GM12892 (cell line): ENCODE data around the gene LILRA2.
"Not testable (repeated sequence)": the region's sequence is repeated elsewhere in the genome, so short reads cannot be mapped to it uniquely, and the experiment has no call there.

ENCODE experiments used
- DNase-seq: peaks from one replicate; pipeline ENCODE4 v3.0.0; 2011; ENCODE audit not compliant: insufficient read length
- FAIRE-seq: peaks from 2 replicates; lab custom pipeline; 2011; peaks lifted over from hg19 to GRCh38; lab: Jason Lieb, UNC
- POLR2A ChIP-seq: IDR thresholded peaks from 2 replicates; pipeline ENCODE4 v1.6.1; 2011; ENCODE audit warnings: low read depth, low read length, control low read depth
- POLR2AphosphoS5 ChIP-seq: IDR thresholded peaks from 2 replicates; pipeline ENCODE4 v1.6.1; 2011; ENCODE audit warnings: low read depth, low read length, control low read depth
- TAF1 ChIP-seq: IDR thresholded peaks from 2 replicates; pipeline ENCODE4 v1.6.1; 2011; ENCODE audit warnings: low read depth, mild to moderate bottlenecking, control low read depth, low read length, borderline replicate concordance

LILRA2 gene

DNA sequence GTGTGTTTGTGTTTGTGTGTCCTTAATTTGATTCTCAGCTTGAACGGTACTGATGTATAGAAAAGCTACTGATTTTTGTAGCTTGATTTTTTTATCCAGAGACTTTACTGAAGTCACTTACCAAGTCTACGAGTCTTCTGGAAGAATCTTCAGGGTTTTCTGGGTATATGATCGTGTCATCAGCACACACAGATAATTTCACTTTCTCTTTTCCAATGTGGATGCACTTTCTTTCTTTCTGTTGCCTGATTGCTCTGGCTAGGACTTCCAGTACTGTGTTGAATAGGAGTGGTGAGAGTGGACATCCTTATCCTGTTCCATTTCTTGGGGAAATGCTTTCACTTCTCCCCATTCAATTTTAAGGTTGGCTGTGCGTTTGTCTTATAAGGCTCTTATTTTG, 48.8 kb downstream of the LILRA2 start:
- no peak for FAIRE-seq
- TF ChIP-seq POLR2A (no peak), POLR2AphosphoS5 (no peak), TAF1 (no peak)
- DNase-seq, result no peak

DNA sequence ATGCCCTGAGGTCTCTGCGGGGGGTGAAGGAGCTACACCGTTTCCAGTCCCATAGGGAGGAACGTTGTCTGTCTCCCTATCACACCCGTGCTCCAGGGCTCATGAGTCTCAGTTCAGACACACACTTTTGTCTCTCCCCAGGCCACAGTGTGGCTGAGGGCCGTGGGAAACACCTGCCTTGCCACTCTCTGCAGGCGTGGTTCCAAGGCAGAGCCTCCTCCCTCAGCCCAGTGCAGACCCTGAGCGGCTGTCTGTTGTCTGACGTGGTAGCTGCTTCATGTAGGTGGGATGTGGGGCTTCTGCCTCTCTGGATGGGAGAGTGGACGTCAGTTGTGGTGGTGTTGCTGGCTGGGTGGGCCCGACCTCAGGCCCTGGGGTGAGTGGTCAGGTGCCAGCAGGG, 50.6 kb downstream of the LILRA2 start:
- not testable (repeated sequence) for FAIRE-seq, DNase-seq

DNA sequence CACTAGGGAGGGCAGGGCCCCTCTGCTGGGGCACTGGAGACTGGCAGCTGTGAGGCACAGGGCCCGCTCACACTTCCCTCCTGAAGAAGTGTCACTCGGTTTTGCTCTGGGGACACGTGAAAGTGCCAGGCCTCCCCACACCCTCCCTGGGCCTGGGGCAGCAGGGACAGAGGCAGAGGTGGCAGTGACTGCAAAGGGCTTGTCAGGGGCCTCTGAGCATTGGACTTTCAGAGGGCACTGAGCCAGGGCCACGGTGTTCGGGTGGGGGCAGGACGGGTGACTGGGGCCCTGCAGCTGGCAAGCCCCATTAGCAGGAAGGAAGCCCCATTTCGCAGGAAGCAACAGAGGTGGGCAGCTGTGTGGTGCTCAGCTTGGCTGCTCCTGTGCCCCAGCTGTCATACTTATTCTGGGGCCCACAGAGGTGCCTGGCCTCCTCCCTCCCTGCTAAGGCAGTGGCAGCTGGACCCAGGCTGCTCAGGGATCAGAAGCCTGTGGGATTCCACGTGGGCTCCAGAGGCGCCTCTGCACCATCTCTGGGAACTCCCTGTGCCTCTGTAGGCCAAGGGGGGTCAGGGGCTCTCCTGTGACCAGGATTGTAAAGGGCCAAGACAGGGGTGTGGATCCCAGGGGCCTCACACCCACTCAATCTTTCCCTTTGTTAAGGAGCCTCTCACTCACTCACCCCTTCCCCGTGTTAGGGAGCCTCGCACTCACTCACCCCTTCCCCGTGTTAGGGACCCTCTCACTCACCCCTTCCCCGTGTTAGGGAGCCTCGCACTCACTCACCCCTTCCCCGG, 51.5 kb downstream of the LILRA2 start:
- not testable (repeated sequence) for DNase-seq
- FAIRE-seq, result peak; percentile 74

DNA sequence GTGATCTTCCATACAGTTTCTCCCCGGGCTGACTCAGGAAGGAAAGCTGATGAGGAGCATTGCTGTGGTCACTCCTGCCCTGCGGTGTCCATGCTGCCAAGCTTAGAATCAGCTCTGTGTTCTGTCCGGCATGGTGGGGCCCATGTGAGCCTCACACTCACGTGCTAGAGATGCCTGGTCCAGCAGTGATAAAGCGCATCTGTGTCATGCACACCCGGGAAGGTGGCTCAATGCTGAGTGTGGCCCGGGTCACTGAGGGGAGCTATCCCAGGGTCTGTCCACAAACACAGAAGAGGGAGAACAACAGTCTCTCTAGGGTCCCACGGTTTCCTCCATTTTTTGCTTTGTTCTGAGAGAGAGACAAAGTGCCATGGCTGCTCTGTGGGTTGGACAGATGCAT, 53.2 kb downstream of the LILRA2 start:
- TF ChIP-seq POLR2AphosphoS5, result no peak
- no peak for TF ChIP-seq TAF1
- no peak for TF ChIP-seq POLR2A
- DNase-seq (no peak), FAIRE-seq (no peak)

DNA sequence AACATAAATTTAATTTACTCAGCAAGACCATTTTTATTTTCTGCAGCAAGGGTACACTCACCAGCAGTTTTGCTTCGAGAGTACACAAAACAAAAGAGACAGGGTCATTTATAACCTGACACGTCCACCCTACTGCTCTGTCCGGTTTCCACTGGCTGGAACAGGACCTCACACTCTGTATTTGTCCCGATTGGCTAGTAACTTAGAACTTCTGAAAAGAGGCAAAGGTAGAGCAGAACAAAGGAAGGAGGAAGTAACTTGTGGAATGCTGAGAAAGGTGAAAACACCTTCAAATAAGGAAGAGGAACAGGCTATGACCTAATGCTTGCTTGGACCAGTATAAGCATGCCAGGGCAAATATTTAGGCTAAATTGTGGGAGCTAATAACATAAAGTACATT, 54.3 kb downstream of the LILRA2 start:
- DNase-seq, FAIRE-seq: not testable (repeated sequence)

DNA sequence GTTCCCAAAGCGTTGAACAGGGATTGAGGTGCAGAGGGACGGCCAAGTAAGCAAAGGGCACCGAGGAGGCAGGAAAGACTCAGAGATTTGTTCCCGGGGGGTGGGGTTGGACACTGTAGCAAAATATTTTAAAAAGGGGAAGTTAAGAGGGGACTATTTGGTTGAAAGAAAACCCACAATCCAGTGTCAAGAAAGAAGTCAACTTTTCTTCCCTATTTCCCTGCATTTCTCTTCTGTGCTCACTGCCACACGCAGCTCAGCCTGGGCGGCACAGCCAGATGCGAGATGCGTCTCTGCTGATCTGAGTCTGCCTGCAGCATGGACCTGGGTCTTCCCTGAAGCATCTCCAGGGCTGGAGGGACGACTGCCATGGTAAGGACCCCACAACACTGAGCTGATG, 56.7 kb downstream of the LILRA2 start, which contains the start of gene LILRB1:
TSS of gene LILRB1 (plus strand) at position 223 of the 400 bp plus-strand sequence. CDS start 590 bp downstream, outside the sequence.
- not testable (repeated sequence) for DNase-seq, FAIRE-seq

DNA sequence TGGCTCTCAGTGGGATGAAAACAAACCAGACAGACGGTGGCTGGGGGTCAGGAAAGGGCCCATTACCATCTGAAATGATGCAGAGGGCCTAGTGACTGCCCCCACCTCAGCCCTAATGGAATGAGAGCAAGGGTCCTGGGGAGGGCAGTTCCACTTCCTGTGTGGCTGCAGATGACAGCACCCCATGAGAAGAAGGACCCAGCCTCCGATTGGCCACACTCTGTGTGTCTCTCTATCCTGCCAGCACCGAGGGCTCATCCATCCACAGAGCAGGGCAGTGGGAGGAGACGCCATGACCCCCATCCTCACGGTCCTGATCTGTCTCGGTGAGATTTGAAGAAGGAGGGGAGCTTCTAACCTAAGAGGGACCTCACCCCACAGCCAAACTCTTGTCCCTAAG, 57.2 kb downstream of the LILRA2 start:
- FAIRE-seq (no peak), DNase-seq (no peak)
- no peak for TF ChIP-seq POLR2AphosphoS5
- peak; percentile 14; the same call in 1 of the 2 replicates for TF ChIP-seq POLR2A

DNA sequence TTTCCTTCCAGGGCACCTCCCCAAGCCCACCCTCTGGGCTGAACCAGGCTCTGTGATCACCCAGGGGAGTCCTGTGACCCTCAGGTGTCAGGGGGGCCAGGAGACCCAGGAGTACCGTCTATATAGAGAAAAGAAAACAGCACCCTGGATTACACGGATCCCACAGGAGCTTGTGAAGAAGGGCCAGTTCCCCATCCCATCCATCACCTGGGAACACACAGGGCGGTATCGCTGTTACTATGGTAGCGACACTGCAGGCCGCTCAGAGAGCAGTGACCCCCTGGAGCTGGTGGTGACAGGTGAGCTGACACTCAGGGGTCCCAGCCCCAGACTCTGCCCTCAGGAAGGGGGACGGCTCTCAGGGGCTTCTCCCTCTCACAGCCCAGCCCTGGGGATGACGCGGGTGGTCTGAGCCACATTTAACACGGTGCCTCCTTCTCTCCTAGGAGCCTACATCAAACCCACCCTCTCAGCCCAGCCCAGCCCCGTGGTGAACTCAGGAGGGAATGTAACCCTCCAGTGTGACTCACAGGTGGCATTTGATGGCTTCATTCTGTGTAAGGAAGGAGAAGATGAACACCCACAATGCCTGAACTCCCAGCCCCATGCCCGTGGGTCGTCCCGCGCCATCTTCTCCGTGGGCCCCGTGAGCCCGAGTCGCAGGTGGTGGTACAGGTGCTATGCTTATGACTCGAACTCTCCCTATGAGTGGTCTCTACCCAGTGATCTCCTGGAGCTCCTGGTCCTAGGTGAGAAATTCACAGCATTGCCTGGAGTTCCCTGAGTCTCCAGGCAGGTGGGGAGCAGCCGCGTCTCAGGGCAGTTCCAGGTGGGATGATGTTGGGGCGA, 58.1 kb downstream of the LILRA2 start:
- not testable (repeated sequence) for FAIRE-seq, DNase-seq

DNA sequence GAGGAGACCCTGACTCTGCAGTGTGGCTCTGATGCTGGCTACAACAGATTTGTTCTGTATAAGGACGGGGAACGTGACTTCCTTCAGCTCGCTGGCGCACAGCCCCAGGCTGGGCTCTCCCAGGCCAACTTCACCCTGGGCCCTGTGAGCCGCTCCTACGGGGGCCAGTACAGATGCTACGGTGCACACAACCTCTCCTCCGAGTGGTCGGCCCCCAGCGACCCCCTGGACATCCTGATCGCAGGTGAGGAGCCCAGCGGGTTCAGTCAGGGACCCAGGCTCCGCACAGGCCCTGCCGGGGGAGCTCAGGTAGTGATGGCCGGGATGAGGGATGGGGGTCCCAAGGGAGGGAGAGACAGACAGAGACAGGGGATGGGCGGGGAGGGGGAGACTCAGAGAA, 58.9 kb downstream of the LILRA2 start:
- not testable (repeated sequence) for DNase-seq, FAIRE-seq

DNA sequence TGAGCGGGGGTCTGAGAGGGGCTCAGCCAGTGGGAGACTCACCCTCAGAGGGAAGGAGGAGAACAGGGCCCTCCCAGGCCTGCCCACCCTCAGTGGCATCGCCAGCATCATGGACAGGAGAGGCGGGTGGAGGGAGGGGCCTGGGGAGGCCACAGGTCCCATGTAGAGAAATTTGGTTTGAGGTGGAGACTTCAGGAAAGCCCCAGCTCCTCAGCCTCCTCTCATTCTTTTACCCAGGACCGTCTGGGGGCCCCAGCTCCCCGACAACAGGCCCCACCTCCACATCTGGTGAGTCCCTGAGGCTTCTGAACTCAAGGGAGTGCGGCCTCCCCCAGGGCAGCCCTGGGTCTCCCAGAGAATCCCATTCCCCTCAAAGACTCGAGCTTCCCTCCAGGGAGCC, 59.8 kb downstream of the LILRA2 start:
- TF ChIP-seq TAF1, result no peak
- no peak for TF ChIP-seq POLR2A
- TF ChIP-seq POLR2AphosphoS5, result no peak
- DNase-seq (no peak), FAIRE-seq (no peak)

DNA sequence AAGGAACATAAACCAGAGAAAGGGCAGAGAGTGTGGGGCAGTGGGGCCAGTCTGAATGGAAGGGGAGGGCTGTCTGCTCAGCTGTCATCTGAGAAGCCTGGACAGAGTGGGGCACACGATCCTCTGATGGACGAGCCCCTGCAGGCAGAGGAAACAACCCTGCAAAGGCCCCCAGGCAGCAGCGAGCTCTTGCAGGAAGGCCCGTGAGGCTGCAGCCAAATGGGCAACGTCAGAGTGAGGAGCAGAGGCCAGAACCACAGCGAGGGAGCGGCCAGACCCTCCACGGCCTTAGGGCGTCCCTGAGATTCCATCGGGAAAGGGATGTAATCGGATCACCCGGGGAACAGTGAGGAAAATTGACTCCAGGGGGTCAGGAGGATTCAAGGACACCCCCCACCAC, 62.5 kb downstream of the LILRA2 start:
- not testable (repeated sequence) for DNase-seq, FAIRE-seq

DNA sequence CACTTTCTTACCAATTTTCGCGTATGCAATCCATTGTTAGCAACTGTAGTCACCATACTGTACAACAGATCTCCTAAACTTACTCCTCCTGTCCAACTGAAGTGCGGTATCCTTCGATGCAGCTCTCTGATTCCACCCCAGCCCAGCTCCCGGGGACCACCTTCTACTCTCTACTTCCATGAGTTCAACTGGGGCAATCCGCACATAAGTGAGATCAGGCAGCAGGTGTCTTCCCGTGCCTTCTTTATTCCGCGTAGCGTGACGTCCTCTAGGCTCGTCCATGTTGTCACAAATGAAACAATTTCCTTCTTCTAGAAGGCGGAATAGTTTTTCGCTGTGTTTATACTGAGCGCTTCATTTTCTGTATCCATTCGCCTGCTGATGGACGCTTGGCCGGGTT, 65.1 kb downstream of the LILRA2 start:
- TF ChIP-seq POLR2A, result peak; percentile 30; the same call in 1 of the 2 replicates
- no peak for TF ChIP-seq POLR2AphosphoS5
- no peak for FAIRE-seq
- no peak for DNase-seq
